Small intestine (tissue), 7 donors: ENCODE data around the gene TCTN1. TPM values are rescaled to one million over a fixed set of nuclear protein-coding genes. Genes with fewer than 3 reads are reported as not detected.
"Not testable (repeated sequence)": the region's sequence is repeated elsewhere in the genome, so short reads cannot be mapped to it uniquely, and the experiment has no call there.

Experiments
- DNase-seq, 2 donors: peaks; one replicate each; pipeline versions ENCODE4 v3.0.0 to v3.0.0-alpha.2; 2013
- FAIRE-seq: peaks from 2 replicates; lab custom pipeline; 2012; peaks lifted over from hg19 to GRCh38; lab: Jason Lieb, UNC
- H3K27ac ChIP-seq, 3 donors: one replicate each; pipeline ENCODE4 v1.5.1; 2013; ENCODE audit warnings: low read length in 2 of 3, mild to moderate bottlenecking in 2 of 3, control low read depth in 1 of 3, inconsistent platforms in 1 of 3, low read depth in 1 of 3, moderate library complexity in 1 of 3
- H3K27me3 ChIP-seq, 3 donors: one replicate each; pipeline ENCODE4 v1.6.1; 2013; ENCODE audit warnings: low read length in 3 of 3, inconsistent platforms in 1 of 3; ENCODE audit not compliant: control insufficient read depth in 3 of 3, insufficient read depth in 3 of 3
- H3K36me3 ChIP-seq, 3 donors: one replicate each; pipeline ENCODE4 v1.6.1; 2013; ENCODE audit warnings: low read length in 3 of 3, inconsistent platforms in 1 of 3, low read depth in 1 of 3, mild to moderate bottlenecking in 1 of 3, moderate library complexity in 1 of 3; ENCODE audit not compliant: control insufficient read depth in 3 of 3, insufficient read depth in 2 of 3
- H3K4me1 ChIP-seq, 3 donors: one replicate each; pipeline ENCODE4 v1.6.1; 2013; ENCODE audit warnings: low read length in 2 of 3, inconsistent platforms in 1 of 3, low read depth in 1 of 3, mild to moderate bottlenecking in 1 of 3, moderate library complexity in 1 of 3; ENCODE audit not compliant: control insufficient read depth in 3 of 3, insufficient read depth in 2 of 3
- H3K4me3 ChIP-seq, 3 donors: one replicate each; pipeline ENCODE4 v1.5.1; 2013; ENCODE audit warnings: low read length in 3 of 3, control low read depth in 1 of 3, inconsistent platforms in 1 of 3, low read depth in 1 of 3, mild to moderate bottlenecking in 1 of 3, moderate library complexity in 1 of 3
- H3K9me3 ChIP-seq, 2 donors: one replicate each; pipeline ENCODE4 v1.6.1; 2013; ENCODE audit warnings: low read depth in 1 of 2, low read length in 1 of 2; ENCODE audit not compliant: control insufficient read depth in 2 of 2, insufficient read depth in 1 of 2
- WGBS, 3 donors: extraction: QIAGEN DNeasy Blood & Tissue Kit; methylation state at CpG; one replicate each; pipeline ENCODE4 v1.1.7; 2013; 5-methylcytosine and 5-hydroxymethylcytosine counted together
- polyA plus RNA-seq, 4 donors: library from polyadenylated mRNA; stranded (reverse) in 3 of 4; unstranded in 1 of 4; fragments of 200-250 nt in 3 of 4; fragments of 120-200 nt in 1 of 4; gene quantifications; one replicate each; pipeline versions ENCODE4 v1.2.1 to v1.2.3, GENCODE V29; 2013
- donor health status: healthy with polysubstance abuse.
- donor health status: control.
- donor health status: control.
- donor health status: Bipolar disorder and iron deficiency.
- donor health status: healthy.

TCTN1 gene
- polyA plus RNA-seq, 4 donors, result 0.67 to 25.2 (median 3.6) TPM

DNA sequence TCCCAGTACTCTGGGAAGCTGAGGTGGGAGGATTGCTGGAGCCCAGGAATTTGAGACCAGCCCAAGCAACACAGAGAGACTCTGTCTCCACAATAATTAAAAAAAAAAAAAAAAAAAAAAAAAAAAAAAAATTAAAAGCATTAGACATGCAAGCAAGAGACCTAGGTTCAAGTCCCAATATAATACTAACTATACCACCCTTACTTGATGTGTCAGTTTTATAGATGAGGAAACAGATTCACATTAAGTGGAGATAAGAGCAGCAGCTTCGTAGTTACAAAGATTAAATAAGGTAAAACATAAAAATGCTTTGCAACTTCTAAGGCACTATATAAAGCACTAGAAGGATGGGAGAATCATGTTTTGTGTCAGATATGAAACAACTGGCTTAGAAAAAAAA, 39.9 kb upstream of the TCTN1 start:
- WGBS, 3 donors, result 17 to 57% (median 36%) methylated on average over 1 of the region's 1 CpG
- Histone ChIP-seq H3K4me3 (no peak overlapping the region), H3K9me3 (peaks cover 0 to 10% of the 10 kb centered on the region in 2 donors), H3K4me1 (peaks cover 4 to 33% (median 10%) of the 10 kb centered on the region in 3 donors), H3K27me3 (no peaks in the 10 kb centered on the region), H3K36me3 (no peaks in the 10 kb centered on the region), H3K27ac (no peak overlapping the region)
- FAIRE-seq (no peak), DNase-seq (no peak)

DNA sequence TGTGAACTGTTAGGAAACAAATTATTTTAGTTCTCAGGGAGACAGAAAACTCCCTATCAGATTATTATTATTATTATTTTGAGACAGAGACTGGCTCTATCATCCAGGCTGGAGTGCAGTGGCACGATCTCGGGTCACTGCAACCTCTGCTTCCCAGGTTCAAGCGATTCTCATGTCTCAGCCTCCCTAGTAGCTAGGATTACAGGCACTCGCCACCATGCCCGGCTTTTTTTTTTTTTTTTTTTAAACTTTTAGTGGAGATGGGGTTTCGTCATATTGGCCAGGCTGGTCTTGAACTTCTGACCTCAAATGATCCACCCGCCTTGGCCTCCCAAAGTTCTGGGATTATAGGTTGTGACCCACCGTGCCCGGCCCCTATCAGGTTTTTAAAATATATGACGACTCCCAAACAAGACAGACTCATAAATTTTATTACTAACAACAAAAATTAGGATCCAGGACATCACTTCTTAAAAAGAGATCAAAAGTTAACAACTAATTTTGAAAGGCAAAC, 39.2 kb upstream of the TCTN1 start:
- not testable (repeated sequence) for H3K9me3 ChIP-seq, FAIRE-seq, H3K4me3 ChIP-seq, H3K36me3 ChIP-seq, H3K27me3 ChIP-seq, DNase-seq
- Histone ChIP-seq H3K4me1 (peaks cover 7 to 37% (median 15%) of the 10 kb centered on the region in 3 donors), H3K27ac (peak overlapping the region in 1 of 3 donors; percentile 67)
- WGBS, 3 donors, result 43 to 78% (median 49%) methylated on average over 10 of the region's 10 CpGs

- Histone ChIP-seq H3K36me3 (no peaks in the 10 kb centered on the region), H3K27ac (peak overlapping the region in 1 of 3 donors; percentile 67), H3K27me3 (no peaks in the 10 kb centered on the region), H3K9me3 (peaks cover 0 to 7% of the 10 kb centered on the region in 2 donors), H3K4me1 (peaks cover 7 to 37% (median 18%) of the 10 kb centered on the region in 3 donors), H3K4me3 (no peak overlapping the region)
- FAIRE-seq (no peak), DNase-seq (peak; percentile 90 to 94)
- WGBS, 3 donors, result 5 to 24% (median 20%) methylated on average over 1 of the region's 1 CpG
Measured at GRCh38 chr12:110575326-110575725, 38.6 kb upstream of the TCTN1 start.

GRCh38 chr12:110576504-110576903, 37.4 kb upstream of the TCTN1 start:
- no peak for DNase-seq
- no peak for FAIRE-seq
- Histone ChIP-seq H3K9me3 (peaks cover 0 to 7% of the 10 kb centered on the region in 2 donors), H3K27me3 (no peaks in the 10 kb centered on the region), H3K4me3 (no peak overlapping the region), H3K36me3 (no peaks in the 10 kb centered on the region), H3K4me1 (peaks cover 12 to 40% (median 20%) of the 10 kb centered on the region in 3 donors), H3K27ac (no peak overlapping the region)
- WGBS, 3 donors, result 84 to 92% (median 92%) methylated on average over 2 of the region's 2 CpGs

GRCh38 chr12:110577864-110578693, 35.9 kb upstream of the TCTN1 start:
- H3K36me3 ChIP-seq, result no peaks in the 10 kb centered on the region
- H3K4me3 ChIP-seq, result peak overlapping the region in 1 of 3 donors; percentile 1
- H3K27me3 ChIP-seq, result no peaks in the 10 kb centered on the region
- WGBS, 3 donors, result 14 to 25% (median 15%) methylated on average over 8 of the region's 8 CpGs
- DNase-seq, result peak; percentile 40 to 74
- FAIRE-seq, result no peak
- peaks cover 12 to 40% (median 20%) of the 10 kb centered on the region in 3 donors for H3K4me1 ChIP-seq
- no peaks in the 10 kb centered on the region for H3K9me3 ChIP-seq
- peak overlapping the region; percentile 63 to 94 (median 91) for H3K27ac ChIP-seq

DNA sequence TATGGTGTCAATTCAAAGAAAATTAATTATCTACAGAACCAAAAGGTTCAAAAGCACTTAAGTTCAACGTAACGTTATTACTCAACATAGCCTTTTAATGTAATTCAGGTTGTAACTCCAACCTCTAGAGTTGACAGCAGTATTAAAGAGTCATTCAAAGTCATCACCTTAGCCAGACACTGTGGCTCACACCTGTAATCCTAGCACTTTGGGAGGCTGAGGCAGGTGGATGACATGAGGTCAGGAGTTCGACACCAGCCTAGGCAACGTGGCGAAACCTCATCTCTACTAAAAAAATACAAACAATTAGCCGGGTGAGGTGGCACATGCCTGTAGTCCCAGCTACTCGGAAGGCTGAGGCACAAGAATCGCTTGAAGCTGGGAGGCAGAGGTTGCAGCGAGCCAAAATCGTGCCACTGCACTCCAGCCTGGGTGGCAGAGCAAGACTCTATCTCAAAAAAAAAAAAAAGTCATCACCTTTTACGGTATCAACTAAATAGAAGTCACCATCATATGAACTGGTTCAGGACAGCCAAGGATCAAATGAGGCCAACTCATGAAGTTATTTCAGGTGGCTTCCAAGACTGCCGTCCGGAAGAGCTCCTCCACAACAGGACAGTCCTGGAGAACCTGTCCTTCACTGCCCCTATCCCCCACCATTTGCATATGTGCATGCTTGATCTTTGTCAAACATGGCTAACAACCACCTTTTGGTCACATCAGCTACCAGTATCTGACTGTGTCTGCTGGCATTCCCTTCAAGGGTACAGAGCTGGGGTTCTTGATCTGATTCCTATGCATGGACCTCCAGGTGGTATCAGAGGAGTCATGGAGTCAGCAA, 35.0 kb upstream of the TCTN1 start:
- 60 to 71% (median 66%) methylated on average over 13 of the region's 13 CpGs for WGBS, 3 donors
- no peak for FAIRE-seq
- Histone ChIP-seq H3K4me3 (no peak overlapping the region), H3K4me1 (peaks cover 12 to 45% (median 20%) of the 10 kb centered on the region in 3 donors), H3K27ac (peak overlapping the region; percentile 37 to 84 (median 63)), H3K27me3 (no peaks in the 10 kb centered on the region), H3K9me3 (no peaks in the 10 kb centered on the region), H3K36me3 (no peaks in the 10 kb centered on the region)
- peak in 1 of 2 donors; percentile 32 for DNase-seq

- Histone ChIP-seq H3K9me3 (no peaks in the 10 kb centered on the region), H3K4me3 (no peak overlapping the region), H3K27ac (peak overlapping the region in 1 of 3 donors; percentile 84), H3K36me3 (no peaks in the 10 kb centered on the region), H3K27me3 (no peaks in the 10 kb centered on the region), H3K4me1 (peaks cover 12 to 40% (median 20%) of the 10 kb centered on the region in 3 donors)
- DNase-seq (no peak), FAIRE-seq (no peak)
- WGBS, 3 donors, result 84 to 89% (median 87%) methylated on average over 18 of the region's 18 CpGs
Measured at GRCh38 chr12:110579535-110580253, 34.2 kb upstream of the TCTN1 start.
